Duodenal mucosa (tissue), 2 donors: ENCODE results near the gene ERP44.

ENCODE experiments used
- H3K27ac ChIP-seq: one replicate; pipeline ENCODE4 v1.7.0; 2013; ENCODE audit warnings: low read depth, low read length
- H3K27me3 ChIP-seq, 2 donors: one replicate each; pipeline ENCODE4 v1.7.0; 2013; ENCODE audit warnings: low read length in 2 of 2, control low read depth in 1 of 2; ENCODE audit not compliant: insufficient read depth in 2 of 2, control insufficient read depth in 1 of 2
- H3K36me3 ChIP-seq, 2 donors: one replicate each; pipeline ENCODE4 v1.7.0; 2013; ENCODE audit warnings: low read length in 2 of 2, control low read depth in 1 of 2; ENCODE audit not compliant: insufficient read depth in 2 of 2, control insufficient read depth in 1 of 2
- H3K4me1 ChIP-seq, 2 donors: one replicate each; pipeline ENCODE4 v1.7.0; 2013; ENCODE audit warnings: low read length in 2 of 2, control low read depth in 1 of 2; ENCODE audit not compliant: insufficient read depth in 2 of 2, control insufficient read depth in 1 of 2
- H3K4me3 ChIP-seq, 2 donors: one replicate each; pipeline ENCODE4 v1.7.0; 2013; ENCODE audit warnings: low read length in 2 of 2, low read depth in 1 of 2
- H3K9ac ChIP-seq, 2 donors: one replicate each; pipeline ENCODE4 v1.7.0; 2013; ENCODE audit warnings: low read length in 2 of 2, low read depth in 1 of 2
- H3K9me3 ChIP-seq, 2 donors: one replicate each; pipeline ENCODE4 v1.7.0; 2013; ENCODE audit warnings: low read length in 2 of 2, control low read depth in 1 of 2; ENCODE audit not compliant: control insufficient read depth in 1 of 2

The ERP44 gene

DNA sequence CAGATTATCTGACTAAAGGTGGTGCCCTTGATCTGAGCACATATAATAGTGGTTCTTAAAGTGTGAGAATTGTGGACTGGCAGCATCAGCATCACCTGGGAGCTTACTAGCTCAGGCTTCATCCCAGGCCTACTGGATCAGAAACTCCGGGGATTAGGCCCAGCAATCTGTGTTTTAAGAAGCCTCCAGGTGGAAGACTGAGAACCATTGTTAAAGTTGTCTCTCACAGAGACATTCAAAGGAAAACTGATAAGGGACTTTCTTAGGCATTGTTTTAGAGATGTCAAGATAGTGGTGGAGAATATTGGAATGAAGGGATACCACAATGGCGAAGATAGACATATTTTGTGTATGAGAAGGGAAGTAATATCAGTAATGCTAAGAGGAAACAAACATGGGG lies 132.8 kb downstream of the ERP44 start:
- Histone ChIP-seq H3K9me3 (no peaks in the 10 kb centered on the region), H3K4me3 (no peak overlapping the region), H3K27me3 (no peaks in the 10 kb centered on the region), H3K36me3 (peaks cover 23 to 56% of the 10 kb centered on the region in 2 donors), H3K9ac (no peak overlapping the region), H3K4me1 (no peaks in the 10 kb centered on the region), H3K27ac (no peak overlapping the region)

- Histone ChIP-seq H3K36me3 (peaks cover 22 to 49% of the 10 kb centered on the region in 2 donors), H3K4me1 (no peaks in the 10 kb centered on the region), H3K9me3 (no peaks in the 10 kb centered on the region), H3K4me3 (no peak overlapping the region), H3K27me3 (no peaks in the 10 kb centered on the region), H3K27ac (no peak overlapping the region), H3K9ac (no peak overlapping the region)
Measured at GRCh38 chr9:99964336-99964735, 134.5 kb downstream of the ERP44 start.

GRCh38 chr9:99962680-99963261 lies 136.0 kb downstream of the ERP44 start:
- Histone ChIP-seq H3K27me3 (no peaks in the 10 kb centered on the region), H3K9me3 (no peaks in the 10 kb centered on the region), H3K27ac (no peak overlapping the region), H3K36me3 (peaks cover 20 to 44% of the 10 kb centered on the region in 2 donors), H3K4me1 (no peaks in the 10 kb centered on the region), H3K4me3 (no peak overlapping the region), H3K9ac (no peak overlapping the region)

GRCh38 chr9:99955606-99956005 lies 143.2 kb downstream of the ERP44 start:
- Histone ChIP-seq H3K9me3 (no peaks in the 10 kb centered on the region), H3K27ac (no peak overlapping the region), H3K9ac (no peak overlapping the region), H3K4me1 (no peaks in the 10 kb centered on the region), H3K4me3 (no peak overlapping the region), H3K27me3 (no peaks in the 10 kb centered on the region), H3K36me3 (peaks cover 7 to 21% of the 10 kb centered on the region in 2 donors)

- H3K4me1 ChIP-seq = no peaks in the 10 kb centered on the region
- no peak overlapping the region for H3K9ac ChIP-seq
- H3K4me3 ChIP-seq = no peak overlapping the region
- no peaks in the 10 kb centered on the region for H3K27me3 ChIP-seq
- H3K27ac ChIP-seq = no peak overlapping the region
- H3K36me3 ChIP-seq = peaks cover 6 to 20% of the 10 kb centered on the region in 2 donors
- no peaks in the 10 kb centered on the region for H3K9me3 ChIP-seq
Measured at GRCh38 chr9:99954819-99955218, 144.0 kb downstream of the ERP44 start.

DNA sequence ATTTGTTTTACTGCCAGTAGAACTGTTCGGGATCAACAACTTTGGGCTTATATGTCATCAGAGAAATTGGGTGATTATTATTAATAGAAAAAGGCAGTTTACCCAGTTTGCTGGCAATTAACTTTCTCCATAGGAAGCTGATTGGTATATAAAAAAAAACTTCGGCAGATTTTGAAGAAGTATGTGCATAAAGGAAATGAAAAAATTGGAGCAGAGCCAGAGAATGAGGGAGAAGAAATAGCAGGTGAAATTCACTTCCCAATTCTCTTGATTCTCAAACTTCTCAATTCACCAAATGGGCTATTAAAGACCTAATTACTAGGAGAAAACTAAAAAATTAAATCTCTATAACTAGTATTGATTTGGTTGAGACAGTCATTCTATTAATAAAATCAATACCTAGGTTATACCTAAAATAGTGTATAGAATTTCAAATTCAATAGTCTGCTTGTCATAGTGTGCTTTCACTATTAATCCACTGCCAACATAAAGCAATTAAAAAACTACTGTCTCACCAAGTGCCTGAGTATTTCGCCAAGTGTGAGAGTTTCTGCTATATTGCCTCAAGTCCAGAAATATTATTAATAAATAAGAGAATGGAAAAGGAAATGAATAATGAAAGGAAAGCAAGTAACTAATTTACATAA lies 144.8 kb downstream of the ERP44 start:
- Histone ChIP-seq H3K9me3 (no peaks in the 10 kb centered on the region), H3K4me3 (no peak overlapping the region), H3K27me3 (no peaks in the 10 kb centered on the region), H3K36me3 (peaks cover 6 to 20% of the 10 kb centered on the region in 2 donors), H3K9ac (no peak overlapping the region), H3K4me1 (no peaks in the 10 kb centered on the region), H3K27ac (no peak overlapping the region)

DNA sequence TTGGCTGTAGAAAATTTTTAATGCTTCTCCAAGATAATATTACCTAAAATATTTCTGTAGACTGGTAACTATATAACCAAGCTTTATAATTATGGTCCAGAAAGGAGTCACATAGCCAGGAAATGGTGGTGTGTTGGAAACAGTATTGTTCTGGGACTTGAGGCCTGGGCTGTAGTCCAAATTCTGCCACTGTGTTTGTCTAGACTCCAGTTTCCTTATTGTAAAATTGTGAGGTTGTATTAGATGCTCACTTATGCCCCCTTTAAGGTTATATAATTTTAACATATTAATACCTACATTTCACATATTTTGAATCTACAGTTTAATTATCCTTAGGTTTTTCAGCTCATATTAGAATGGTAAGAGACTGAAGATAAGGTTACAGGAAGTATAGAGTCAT lies 149.9 kb downstream of the ERP44 start:
- Histone ChIP-seq H3K9ac (no peak overlapping the region), H3K27me3 (no peaks in the 10 kb centered on the region), H3K4me3 (no peak overlapping the region), H3K9me3 (no peaks in the 10 kb centered on the region), H3K4me1 (no peaks in the 10 kb centered on the region), H3K36me3 (peaks cover 6 to 12% of the 10 kb centered on the region in 2 donors), H3K27ac (no peak overlapping the region)

- Histone ChIP-seq H3K4me3 (no peak overlapping the region), H3K27ac (no peak overlapping the region), H3K9me3 (no peaks in the 10 kb centered on the region), H3K36me3 (peaks cover 6 to 11% of the 10 kb centered on the region in 2 donors), H3K27me3 (no peaks in the 10 kb centered on the region), H3K9ac (no peak overlapping the region), H3K4me1 (no peaks in the 10 kb centered on the region)
Measured at GRCh38 chr9:99948482-99948881, 150.3 kb downstream of the ERP44 start.

DNA sequence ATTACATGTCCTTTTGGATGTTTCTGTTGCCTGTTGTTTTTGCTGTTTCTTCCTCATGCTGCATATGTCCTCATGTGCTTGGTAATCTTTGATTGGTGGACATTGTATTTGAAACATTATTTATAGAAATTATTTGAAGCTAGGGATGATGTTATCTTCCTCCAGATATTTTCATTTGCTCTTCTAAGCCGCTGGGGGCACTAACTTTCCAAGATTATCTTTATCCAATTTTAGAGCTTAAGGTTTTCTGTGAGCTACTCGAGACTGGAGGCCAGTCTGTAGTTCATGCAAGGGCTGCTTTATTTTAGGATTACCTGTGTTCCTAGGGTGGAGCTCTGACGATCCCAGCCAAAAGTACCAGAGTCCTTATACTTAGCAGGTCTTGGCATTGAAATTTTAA lies 151.4 kb downstream of the ERP44 start:
- Histone ChIP-seq H3K9ac (no peak overlapping the region), H3K4me3 (no peak overlapping the region), H3K4me1 (no peaks in the 10 kb centered on the region), H3K36me3 (peaks cover 6% of the 10 kb centered on the region in 2 donors), H3K9me3 (no peaks in the 10 kb centered on the region), H3K27ac (no peak overlapping the region), H3K27me3 (no peaks in the 10 kb centered on the region)

- Histone ChIP-seq H3K9me3 (peaks cover 3 to 7% of the 10 kb centered on the region in 2 donors), H3K36me3 (no peaks in the 10 kb centered on the region), H3K27ac (no peak overlapping the region), H3K4me3 (no peak overlapping the region), H3K9ac (no peak overlapping the region), H3K4me1 (no peaks in the 10 kb centered on the region), H3K27me3 (no peaks in the 10 kb centered on the region)
Measured at GRCh38 chr9:99936947-99937587, 161.7 kb downstream of the ERP44 start.
